Lower leg skin (tissue), 4 donors: Measurements from ENCODE around the gene TM9SF4. TPM values are rescaled to one million over a fixed set of nuclear protein-coding genes. Genes with fewer than 3 reads are reported as not detected.

Experiments
- DNase-seq, 2 donors: peaks; one replicate each; pipeline ENCODE4 v3.0.0-alpha.2; 2019; ENCODE audit warnings: low spot score in 2 of 2
- H3K4me3 ChIP-seq: fragments of 200-600 bp; sonication (generic); 2 replicates; pipeline ENCODE4 v1.5.1; 2017; ENCODE audit warnings: mild to moderate bottlenecking, low read depth; ENCODE audit not compliant: poor library complexity, severe bottlenecking
- POLR2A ChIP-seq, 2 donors: fragments of 450-650 bp; IDR thresholded peaks; one replicate each; pipeline ENCODE4 v1.6.1; 2016 to 2017; ENCODE audit warnings: antibody characterized with exemption in 2 of 2, mild to moderate bottlenecking in 1 of 2, moderate library complexity in 1 of 2
- WGBS, 2 donors: methylation state at CpG; one replicate each; pipeline ENCODE4 v1.1.5; 2018; 5-methylcytosine and 5-hydroxymethylcytosine counted together
- intact Hi-C: fragments of 100-400 bp; cut with DNase I; formaldehyde crosslinking; loops from one replicate; pipeline ENCODE4 v1.15.0; 2023; ENCODE audit warnings: low total_unique reads
- total RNA-seq, 4 donors: library from RNA; depleted of rRNA; stranded (reverse); fragments of >200 nt; gene quantifications; one replicate each; pipeline ENCODE4 v1.1.0, GENCODE V29; 2016
- TF ChIP-seq, protein P1 (sequence below), 3 donors: fragments of 450-650 bp; IDR thresholded peaks; one replicate each; pipeline ENCODE4 v1.5.1; 2016; ENCODE audit warnings: antibody characterized with exemption in 3 of 3, mild to moderate bottlenecking in 3 of 3, moderate library complexity in 2 of 3

Gene TM9SF4
- total RNA-seq, 4 donors from 2014 or later = 42.2 to 49.5 (median 47.3) TPM

DNA sequence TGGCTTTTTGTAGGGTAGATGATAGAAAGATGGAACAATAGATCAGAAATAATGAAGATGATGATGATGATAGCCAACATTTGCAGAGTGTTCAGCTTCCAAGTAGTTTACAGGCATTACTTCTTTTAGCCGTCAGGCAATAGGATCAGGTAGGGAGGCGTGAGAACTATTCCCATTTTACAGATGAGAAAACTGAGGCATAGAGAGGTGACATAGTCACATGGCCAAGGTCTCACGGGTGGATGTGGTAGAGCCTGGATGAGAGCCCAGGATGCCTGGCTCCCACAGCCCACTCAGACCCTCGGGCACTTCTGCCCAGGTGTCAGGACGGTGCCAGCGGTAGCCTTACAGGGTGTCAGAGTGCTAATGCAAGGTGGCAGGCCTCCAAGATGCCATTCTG lies 26.0 kb upstream of the TM9SF4 start:
- intact Hi-C loops = no loop called here
- DNase-seq = no peak
- H3K4me3 ChIP-seq = no peak overlapping the region
- 76 to 85% methylated on average over 6 of the region's 6 CpGs for WGBS, 2 donors
- TF ChIP-seq, protein P1, sequence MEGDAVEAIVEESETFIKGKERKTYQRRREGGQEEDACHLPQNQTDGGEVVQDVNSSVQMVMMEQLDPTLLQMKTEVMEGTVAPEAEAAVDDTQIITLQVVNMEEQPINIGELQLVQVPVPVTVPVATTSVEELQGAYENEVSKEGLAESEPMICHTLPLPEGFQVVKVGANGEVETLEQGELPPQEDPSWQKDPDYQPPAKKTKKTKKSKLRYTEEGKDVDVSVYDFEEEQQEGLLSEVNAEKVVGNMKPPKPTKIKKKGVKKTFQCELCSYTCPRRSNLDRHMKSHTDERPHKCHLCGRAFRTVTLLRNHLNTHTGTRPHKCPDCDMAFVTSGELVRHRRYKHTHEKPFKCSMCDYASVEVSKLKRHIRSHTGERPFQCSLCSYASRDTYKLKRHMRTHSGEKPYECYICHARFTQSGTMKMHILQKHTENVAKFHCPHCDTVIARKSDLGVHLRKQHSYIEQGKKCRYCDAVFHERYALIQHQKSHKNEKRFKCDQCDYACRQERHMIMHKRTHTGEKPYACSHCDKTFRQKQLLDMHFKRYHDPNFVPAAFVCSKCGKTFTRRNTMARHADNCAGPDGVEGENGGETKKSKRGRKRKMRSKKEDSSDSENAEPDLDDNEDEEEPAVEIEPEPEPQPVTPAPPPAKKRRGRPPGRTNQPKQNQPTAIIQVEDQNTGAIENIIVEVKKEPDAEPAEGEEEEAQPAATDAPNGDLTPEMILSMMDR (IDR thresholded peaks at IDR 0.05) = no peak
- TF ChIP-seq POLR2A (IDR thresholded peaks at IDR 0.05) = no peak

DNA sequence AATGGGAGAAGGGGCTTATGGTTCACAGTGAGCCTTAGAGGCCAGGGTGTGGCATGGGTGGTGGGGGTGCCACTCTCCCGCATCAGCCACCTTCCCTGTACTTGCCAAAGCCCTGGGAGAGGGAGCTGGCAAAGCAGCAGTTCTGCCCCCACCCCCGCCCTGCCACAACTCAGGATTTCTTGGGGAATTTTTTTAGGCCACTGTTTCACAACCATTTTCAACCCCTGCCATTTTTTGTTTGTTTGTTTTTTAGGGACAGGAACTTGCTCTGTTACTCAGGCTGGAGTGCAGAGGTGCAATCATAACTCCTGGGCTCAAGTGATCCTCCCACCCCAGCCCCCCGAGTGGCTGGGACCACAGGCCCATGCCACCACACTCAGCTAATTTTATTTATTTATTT lies 22.4 kb upstream of the TM9SF4 start:
- DNase-seq = no peak
- no peak overlapping the region for H3K4me3 ChIP-seq
- WGBS, 2 donors = 64 to 83% methylated on average over 3 of the region's 3 CpGs
- no peak for TF ChIP-seq POLR2A (IDR thresholded peaks at IDR 0.05)
- TF ChIP-seq, protein P1 (IDR thresholded peaks at IDR 0.05) = no peak
- intact Hi-C loops = no loop called here

DNA sequence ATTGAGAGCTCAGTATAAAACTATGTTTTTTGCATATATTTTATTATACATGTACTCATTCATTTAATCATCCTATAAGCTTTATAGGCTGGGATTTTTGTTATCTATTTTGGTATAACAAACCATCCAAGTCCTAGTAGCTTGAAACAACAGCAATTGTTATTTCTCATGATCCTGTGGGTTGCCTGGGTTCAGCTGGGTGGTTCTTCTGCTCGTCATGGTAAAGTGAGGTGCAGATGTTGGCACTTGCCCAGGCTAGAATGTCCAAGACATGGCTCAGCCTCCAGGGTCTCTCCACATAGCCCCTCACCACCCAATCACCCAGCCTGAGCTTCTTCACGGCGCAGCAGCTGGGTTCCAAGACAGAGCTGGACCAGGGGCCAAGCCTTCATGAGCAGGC lies 20.8 kb upstream of the TM9SF4 start:
- DNase-seq = no peak
- TF ChIP-seq POLR2A (IDR thresholded peaks at IDR 0.05) = no peak
- TF ChIP-seq, protein P1 (IDR thresholded peaks at IDR 0.05) = no peak
- no peak overlapping the region for H3K4me3 ChIP-seq
- WGBS, 2 donors = 94 to 96% methylated on average over 3 of the region's 3 CpGs
- intact Hi-C loops = no loop called here

DNA sequence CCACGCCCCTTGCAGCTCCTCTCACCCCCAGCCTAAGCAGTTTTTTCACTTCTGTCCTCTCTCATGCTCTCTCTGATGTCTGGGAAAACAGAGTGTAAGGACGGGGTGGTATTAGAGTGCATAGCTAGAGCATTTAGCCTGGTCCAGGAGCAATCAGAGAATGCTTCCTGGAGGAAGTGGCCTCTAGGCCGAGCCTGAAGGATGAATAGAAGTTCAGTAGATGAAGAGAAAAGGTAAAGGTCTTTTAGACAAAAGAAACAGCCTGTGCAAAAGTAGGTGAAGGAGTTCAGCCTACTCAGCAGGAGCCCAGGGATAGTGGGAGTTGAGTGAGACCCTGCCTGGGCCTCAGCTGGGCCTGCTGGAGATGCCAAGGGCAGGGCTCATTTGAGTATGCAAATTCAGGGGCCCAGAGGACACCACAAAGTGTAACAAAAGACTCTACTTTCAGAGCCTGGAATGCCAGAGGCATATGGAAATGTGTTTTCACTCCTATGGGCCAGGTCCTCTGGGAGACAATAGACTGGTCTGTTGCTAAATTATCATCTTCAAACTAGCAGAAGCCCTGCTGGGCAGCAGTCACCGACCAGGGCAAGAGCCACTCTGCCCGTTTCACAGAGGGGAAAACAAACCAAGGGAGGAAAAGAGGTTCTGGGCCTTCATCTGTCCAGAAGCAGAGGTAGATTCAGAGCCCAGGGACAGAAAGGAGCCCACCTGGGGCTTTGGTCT lies 19.7 kb upstream of the TM9SF4 start:
- intact Hi-C loops = no loop called here
- TF ChIP-seq, protein P1 (IDR thresholded peaks at IDR 0.05) = no peak
- no peak for TF ChIP-seq POLR2A (IDR thresholded peaks at IDR 0.05)
- no peak overlapping the region for H3K4me3 ChIP-seq
- DNase-seq = no peak
- WGBS, 2 donors = 61 to 68% methylated on average over 5 of the region's 5 CpGs

DNA sequence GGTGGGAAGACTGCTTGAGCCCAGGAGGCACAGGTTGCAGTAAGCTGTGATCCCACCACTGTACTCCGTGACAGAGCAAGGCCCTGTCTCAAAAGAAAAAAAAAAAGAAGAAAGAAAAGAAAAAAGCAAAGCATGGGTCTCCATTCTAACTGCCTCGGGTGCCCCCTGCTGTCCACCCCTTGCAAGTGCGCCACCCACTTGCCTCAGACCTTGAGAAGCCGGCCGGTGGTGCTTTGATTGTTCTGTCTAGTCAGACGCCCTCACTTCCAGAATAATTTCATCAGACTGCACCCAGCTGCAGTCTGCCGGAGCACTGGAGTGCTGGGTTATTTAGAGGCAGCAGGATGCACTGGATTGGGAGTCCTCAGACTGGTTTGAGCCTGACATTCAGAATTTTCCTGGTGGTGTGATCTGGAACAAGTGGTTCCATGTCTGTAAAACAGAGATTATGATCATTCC lies 17.6 kb upstream of the TM9SF4 start:
- peak; percentile 58 to 93 for DNase-seq
- no peak overlapping the region for H3K4me3 ChIP-seq
- WGBS, 2 donors = 1 to 5% methylated on average over 7 of the region's 7 CpGs
- TF ChIP-seq, protein P1 (IDR thresholded peaks at IDR 0.05) = peak in 1 of 3 donors; percentile 64
- TF ChIP-seq POLR2A (IDR thresholded peaks at IDR 0.05) = no peak
- intact Hi-C loops = no loop called here

DNA sequence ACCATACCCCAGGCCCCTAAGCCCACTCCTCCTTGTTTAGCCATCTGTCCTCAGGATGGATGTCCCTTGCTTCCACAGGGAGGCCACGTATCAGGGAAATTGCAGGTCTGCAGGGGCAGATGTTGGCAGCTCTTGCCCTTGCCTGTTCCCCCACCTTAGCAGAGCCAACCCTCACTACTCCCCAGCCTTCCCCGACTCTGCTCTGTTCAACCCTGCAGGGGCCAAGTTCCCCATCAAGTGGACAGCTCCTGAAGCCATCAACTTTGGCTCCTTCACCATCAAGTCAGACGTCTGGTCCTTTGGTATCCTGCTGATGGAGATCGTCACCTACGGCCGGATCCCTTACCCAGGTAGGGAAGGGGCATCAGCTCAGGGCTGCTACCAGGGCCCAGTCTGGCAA lies 10.7 kb upstream of the TM9SF4 start:
- intact Hi-C loops = no loop called here
- TF ChIP-seq POLR2A (IDR thresholded peaks at IDR 0.05) = no peak
- TF ChIP-seq, protein P1 (IDR thresholded peaks at IDR 0.05) = no peak
- DNase-seq = peak in 1 of 2 donors; percentile 68
- 72 to 79% methylated on average over 6 of the region's 6 CpGs for WGBS, 2 donors
- H3K4me3 ChIP-seq = no peak overlapping the region
